HEK293 (cell line): ENCODE data around the gene DDX55.

ENCODE experiments used
- CTCF ChIA-PET: fragments of 350-600 bp; formaldehyde crosslinking; extraction: SDS; loops from one replicate; lab custom pipeline; 2021; ENCODE audit warnings: antibody characterized with exemption; lab: Yijun Ruan, JAX
- POLR2A ChIA-PET: fragments of 300-600 bp; formaldehyde crosslinking; extraction: SDS; loops from one replicate; lab custom pipeline; 2020; ENCODE audit warnings: antibody characterized with exemption, inconsistent platforms; lab: Yijun Ruan, JAX
- H3K27ac ChIP-seq: fragments of 200-500 bp; sonication (Bioruptor generic); 2 replicates; pipeline ENCODE4 v1.5.1; 2014; ENCODE audit warnings: low read depth, low read length, control low read depth, inconsistent platforms; ENCODE audit errors: extremely low read depth
- H3K36me3 ChIP-seq, 2 experiments: fragments of 200-500 bp in 1 of 2; sonication (Bioruptor generic) in 1 of 2; 1 replicate in 1 of 2; 2 replicates in 1 of 2; pipeline ENCODE4 v1.5.1; 2014 to 2017; ENCODE audit warnings: inconsistent platforms in 2 of 2, low read length in 2 of 2; ENCODE audit not compliant: control insufficient read depth in 2 of 2, insufficient read depth in 1 of 2
- H3K4me1 ChIP-seq: fragments of 200-500 bp; sonication (Bioruptor generic); 2 replicates; pipeline ENCODE4 v1.5.1; 2014; ENCODE audit warnings: mild to moderate bottlenecking, low read length, inconsistent platforms; ENCODE audit not compliant: control insufficient read depth, insufficient read depth
- H3K4me3 ChIP-seq: 2 replicates; pipeline ENCODE4 v1.5.1; 2011; ENCODE audit warnings: low read depth, mild to moderate bottlenecking, control low read depth, low read length, moderate library complexity
- H3K9me3 ChIP-seq: fragments of 200-500 bp; sonication (Bioruptor generic); 2 replicates; pipeline ENCODE4 v1.5.1; 2014; ENCODE audit warnings: low read depth, low read length, inconsistent platforms; ENCODE audit not compliant: control insufficient read depth, insufficient read depth
- HOXD13 ChIP-seq: sonication (generic); formaldehyde crosslinking; IDR thresholded peaks from 2 replicates; pipeline ENCODE4 v1.8.0; 2022; ENCODE audit warnings: missing genetic modification reagents, borderline replicate concordance
- KLF9 ChIP-seq: fragments of 450-650 bp; formaldehyde crosslinking; IDR thresholded peaks from 2 replicates; pipeline ENCODE4 v1.5.1; 2016; ENCODE audit warnings: missing biosample characterization, missing genetic modification characterization, low read depth
- PRDM2 ChIP-seq: fragments of 450-650 bp; formaldehyde crosslinking; IDR thresholded peaks from 2 replicates; pipeline ENCODE4 v1.5.1; 2016; ENCODE audit warnings: missing biosample characterization, missing genetic modification characterization, borderline replicate concordance
- SCRT2 ChIP-seq: fragments of 450-650 bp; formaldehyde crosslinking; IDR thresholded peaks from 2 replicates; pipeline ENCODE4 v1.5.1; 2016; ENCODE audit warnings: missing biosample characterization, missing genetic modification characterization
- ZBTB17 ChIP-seq: fragments of 450-650 bp; formaldehyde crosslinking; IDR thresholded peaks from 2 replicates; pipeline ENCODE4 v1.5.1; 2016; ENCODE audit warnings: missing biosample characterization, missing genetic modification characterization
- ZNF16 ChIP-seq: fragments of 450-650 bp; formaldehyde crosslinking; IDR thresholded peaks from 2 replicates; pipeline ENCODE4 v1.5.1; 2016; ENCODE audit warnings: low read depth, missing biosample characterization, missing genetic modification characterization
- ZNF214 ChIP-seq: fragments of 450-650 bp; formaldehyde crosslinking; IDR thresholded peaks from 2 replicates; pipeline ENCODE4 v1.5.1; 2017; ENCODE audit warnings: missing biosample characterization, mild to moderate bottlenecking, missing genetic modification characterization, borderline replicate concordance
- ZNF24 ChIP-seq: fragments of 450-650 bp; formaldehyde crosslinking; IDR thresholded peaks from 2 replicates; pipeline ENCODE4 v1.5.1; 2016; ENCODE audit warnings: missing biosample characterization, missing genetic modification characterization
- ZNF423 ChIP-seq: fragments of 450-650 bp; formaldehyde crosslinking; IDR thresholded peaks from 2 replicates; pipeline ENCODE4 v1.5.1; 2016; ENCODE audit warnings: missing biosample characterization, missing genetic modification characterization
- ZNF473 ChIP-seq: fragments of 450-650 bp; formaldehyde crosslinking; IDR thresholded peaks from 2 replicates; pipeline ENCODE4 v1.5.1; 2017; ENCODE audit warnings: missing biosample characterization, missing genetic modification characterization
- ZNF530 ChIP-seq: fragments of 450-650 bp; formaldehyde crosslinking; IDR thresholded peaks from 2 replicates; pipeline ENCODE4 v1.5.1; 2016; ENCODE audit warnings: low read depth, missing biosample characterization, missing genetic modification characterization
- ZNF585B ChIP-seq: fragments of 450-650 bp; formaldehyde crosslinking; IDR thresholded peaks from 2 replicates; pipeline ENCODE4 v1.5.1; 2016; ENCODE audit warnings: missing biosample characterization, missing genetic modification characterization
- ZNF596 ChIP-seq: fragments of 450-650 bp; IDR thresholded peaks from 2 replicates; pipeline ENCODE4 v1.5.0; 2018; ENCODE audit warnings: missing biosample characterization, mild to moderate bottlenecking, missing genetic modification characterization, moderate library complexity
- ZNF600 ChIP-seq: fragments of 450-650 bp; formaldehyde crosslinking; IDR thresholded peaks from 2 replicates; pipeline ENCODE4 v1.5.1; 2016; ENCODE audit warnings: missing biosample characterization, missing genetic modification characterization
- ZNF623 ChIP-seq: fragments of 450-650 bp; formaldehyde crosslinking; IDR thresholded peaks from 2 replicates; pipeline ENCODE4 v1.5.1; 2016; ENCODE audit warnings: missing biosample characterization, missing genetic modification characterization
- ZNF626 ChIP-seq: fragments of 450-650 bp; sonication (Bioruptor Pico); formaldehyde crosslinking; IDR thresholded peaks from 2 replicates; pipeline ENCODE4 v1.5.1; 2018; ENCODE audit warnings: missing biosample characterization, missing genetic modification characterization, inconsistent platforms
- ZNF664 ChIP-seq: fragments of 450-650 bp; formaldehyde crosslinking; IDR thresholded peaks from 2 replicates; pipeline ENCODE4 v1.5.1; 2016; ENCODE audit warnings: missing biosample characterization, missing genetic modification characterization
- ZNF747 ChIP-seq: fragments of 450-650 bp; formaldehyde crosslinking; IDR thresholded peaks from 2 replicates; pipeline ENCODE4 v1.5.1; 2016; ENCODE audit warnings: missing biosample characterization, missing genetic modification characterization
- ZXDB ChIP-seq: fragments of 450-650 bp; formaldehyde crosslinking; IDR thresholded peaks from 2 replicates; pipeline ENCODE4 v1.5.1; 2016; ENCODE audit warnings: missing biosample characterization, missing genetic modification characterization

Gene DDX55

GRCh38 chr12:123617580-123617979 lies 15.7 kb downstream of the DDX55 start (continued):
- no peak for TF ChIP-seq ZNF747 (tag by site-specific recombination)

- ChIA-PET POLR2A (interaction anchor here (0.5 to 1.8 kb wide), 4 partner anchors 11 to 423 kb away, joined by 3 to 6 read pairs (median 4); partner anchors contain the start of genes MPHOSPH9 and MTRFR), CTCF (no interaction called here)
- no peak overlapping the region for H3K4me3 ChIP-seq
- H3K9me3 ChIP-seq = no peaks in the 10 kb centered on the region
- TF ChIP-seq ZNF530 (tag by site-specific recombination) = no peak
- no peak for TF ChIP-seq ZNF16 (tag by site-specific recombination)
- H3K4me1 ChIP-seq = no peaks in the 10 kb centered on the region
- peaks cover 75 to 90% of the 10 kb centered on the region in 2 experiments for H3K36me3 ChIP-seq
- no peak overlapping the region for H3K27ac ChIP-seq
These were observed 19.2 kb downstream of the DDX55 start for GRCh38 chr12:123621101-123621500.

DNA sequence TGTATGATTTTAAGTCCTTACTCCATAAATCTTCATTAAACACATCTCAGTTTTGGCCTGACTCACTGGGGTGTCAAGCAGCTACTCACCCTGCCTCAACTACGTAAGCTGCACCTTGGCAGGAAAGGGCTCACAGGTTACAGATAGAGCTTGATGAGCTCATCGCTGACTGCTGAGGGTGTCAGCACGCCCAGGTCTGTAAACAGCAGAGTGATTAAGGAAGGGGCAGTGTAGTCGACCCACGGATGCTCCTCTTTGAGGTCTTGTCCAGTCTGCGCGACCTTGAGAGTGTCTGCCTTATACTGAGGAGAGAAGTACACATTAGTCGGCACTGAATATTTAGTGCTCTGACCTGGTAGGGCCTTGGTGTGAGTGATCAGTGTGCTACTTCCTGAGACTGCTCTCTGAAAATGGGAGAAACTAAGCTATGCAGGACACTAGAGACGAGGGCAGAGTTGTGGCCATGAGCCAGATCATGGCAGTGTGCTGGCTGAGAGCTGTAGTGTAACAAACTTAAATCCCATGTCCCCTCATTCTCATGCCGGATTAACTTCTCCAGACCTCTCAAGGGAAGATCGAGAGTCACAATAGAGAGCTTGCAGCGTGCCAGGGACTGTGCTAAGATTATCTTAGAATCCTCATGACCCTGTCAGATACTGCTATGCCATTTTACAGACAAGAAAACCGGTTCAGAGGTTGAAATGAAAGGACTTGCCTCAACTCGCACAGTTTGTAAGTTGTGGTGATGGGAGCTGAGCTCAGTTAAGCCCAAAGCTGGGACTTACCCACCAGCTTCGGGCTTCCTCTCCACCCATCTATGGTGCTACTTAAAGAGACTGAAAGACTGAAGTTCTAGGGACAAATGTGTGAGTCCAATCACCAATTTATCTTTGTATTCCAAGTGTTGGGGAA lies 20.0 kb downstream of the DDX55 start:
- H3K9me3 ChIP-seq = no peaks in the 10 kb centered on the region
- no peaks in the 10 kb centered on the region for H3K4me1 ChIP-seq
- no peak overlapping the region for H3K4me3 ChIP-seq
- TF ChIP-seq ZXDB (tag by site-specific recombination) = no peak
- no peak for TF ChIP-seq ZNF214 (tag by site-specific recombination)
- TF ChIP-seq ZNF623 (tag by site-specific recombination) = no peak
- TF ChIP-seq ZNF585B (tag by site-specific recombination) = no peak
- TF ChIP-seq ZNF473 (tag by site-specific recombination) = no peak
- TF ChIP-seq ZBTB17 = peak; percentile 49; the same call in 1 of the 2 replicates
- TF ChIP-seq ZNF423 = no peak
- TF ChIP-seq ZNF664 (tag by site-specific recombination) = no peak
- no peak for TF ChIP-seq ZNF24
- no peak for TF ChIP-seq PRDM2 (tag by site-specific recombination)
- TF ChIP-seq HOXD13 (CRISPR knock-in tag) = no peak
- peak; percentile 23; the same call in 1 of the 2 replicates for TF ChIP-seq ZNF600 (tag by site-specific recombination)
- no peak for TF ChIP-seq ZNF596 (tag by site-specific recombination)
- TF ChIP-seq SCRT2 (tag by site-specific recombination) = no peak
- TF ChIP-seq ZNF626 = no peak
- no peak for TF ChIP-seq KLF9 (tag by site-specific recombination)
- no peak overlapping the region for H3K27ac ChIP-seq
- POLR2A ChIA-PET = interaction anchor here (1.3 to 1.8 kb wide), 2 partner anchors 19 to 389 kb away, joined by 4 to 6 read pairs; partner anchors contain the start of genes DDX55, MPHOSPH9 and MTRFR
- CTCF ChIA-PET = interaction anchor here (0.6 kb wide), 1 partner anchor 181 kb away, joined by 3 read pairs; no protein-coding TSS in a partner anchor
- peaks cover 73 to 90% of the 10 kb centered on the region in 2 experiments for H3K36me3 ChIP-seq
